Measurements from ENCODE around the gene EPHB2. TPM values are rescaled to one million over a fixed set of nuclear protein-coding genes. Genes with fewer than 3 reads are reported as not detected.
"Not testable (repeated sequence)": the region's sequence is repeated elsewhere in the genome, so short reads cannot be mapped to it uniquely, and the experiment has no call there.

EPHB2 gene
- total RNA-seq, 4 donors from 2014 or later: 0.08 to 3.4 (median 1.9) TPM

- 77 to 86% methylated on average over 2 to 3 of the region's 3 CpGs for WGBS, 2 donors
- H3K4me1 ChIP-seq: peaks cover 2 to 22% (median 3%) of the 10 kb centered on the region in 3 donors
These were observed 126.7 kb downstream of the EPHB2 start for GRCh38 chr1:22837332-22837731.

GRCh38 chr1:22838965-22839364, 128.3 kb downstream of the EPHB2 start:
- no peak overlapping the region for H3K4me3 ChIP-seq
- H3K9me3 ChIP-seq: no peaks in the 10 kb centered on the region
- WGBS, 2 donors: 71 to 74% methylated on average over 5 of the region's 5 CpGs
- H3K27me3 ChIP-seq: peaks cover 0 to 41% (median 0%) of the 10 kb centered on the region in 4 donors
- intact Hi-C loops (cut with DNase I): no loop called here
- TF ChIP-seq POLR2A (IDR thresholded peaks at IDR 0.05): no peak
- TF ChIP-seq CTCF (IDR thresholded peaks at IDR 0.05): no peak
- DNase-seq: no peak
- no peaks in the 10 kb centered on the region for H3K36me3 ChIP-seq
- no peak overlapping the region for H3K27ac ChIP-seq
- peaks cover 0 to 15% (median 0%) of the 10 kb centered on the region in 3 donors for H3K4me1 ChIP-seq

More at GRCh38 chr1:22837332-22837731, 126.7 kb downstream of the EPHB2 start:
- H3K27ac ChIP-seq: no peak overlapping the region
- TF ChIP-seq CTCF (IDR thresholded peaks at IDR 0.05) (no peak), POLR2A (IDR thresholded peaks at IDR 0.05) (no peak)
- no peaks in the 10 kb centered on the region for H3K9me3 ChIP-seq
- peaks cover 0 to 24% (median 0%) of the 10 kb centered on the region in 4 donors for H3K27me3 ChIP-seq
- no peaks in the 10 kb centered on the region for H3K36me3 ChIP-seq
- no peak for DNase-seq
- intact Hi-C loops (cut with DNase I): no loop called here
- no peak overlapping the region for H3K4me3 ChIP-seq

- H3K36me3 ChIP-seq: no peaks in the 10 kb centered on the region
- H3K27ac ChIP-seq: no peak overlapping the region
- TF ChIP-seq POLR2A (IDR thresholded peaks at IDR 0.05) (no peak), CTCF (IDR thresholded peaks at IDR 0.05) (no peak)
- H3K27me3 ChIP-seq: peaks cover 0 to 49% (median 0%) of the 10 kb centered on the region in 4 donors
- intact Hi-C loops (cut with DNase I): no loop called here
- peaks cover 0 to 8% (median 0%) of the 10 kb centered on the region in 3 donors for H3K4me1 ChIP-seq
- WGBS, 2 donors: 28 to 59% methylated on average over 6 of the region's 6 CpGs
- H3K4me3 ChIP-seq: no peak overlapping the region
- no peak for DNase-seq
- no peaks in the 10 kb centered on the region for H3K9me3 ChIP-seq
These were observed 129.2 kb downstream of the EPHB2 start for GRCh38 chr1:22839806-22840205.

- H3K27ac ChIP-seq: no peak overlapping the region
- TF ChIP-seq POLR2A (IDR thresholded peaks at IDR 0.05): no peak
- TF ChIP-seq CTCF (IDR thresholded peaks at IDR 0.05): no peak
- WGBS, 2 donors: 69% methylated on average over 2 to 3 of the region's 3 CpGs
- H3K36me3 ChIP-seq: no peaks in the 10 kb centered on the region
- peaks cover 0 to 8% (median 0%) of the 10 kb centered on the region in 3 donors for H3K4me1 ChIP-seq
- DNase-seq: no peak
- no peaks in the 10 kb centered on the region for H3K9me3 ChIP-seq
- intact Hi-C loops (cut with DNase I): no loop called here
- no peak overlapping the region for H3K4me3 ChIP-seq
- peaks cover 0 to 58% (median 0%) of the 10 kb centered on the region in 4 donors for H3K27me3 ChIP-seq
These were observed 130.5 kb downstream of the EPHB2 start for GRCh38 chr1:22841142-22841541.

- Histone ChIP-seq H3K4me1 (peaks cover 0 to 8% (median 0%) of the 10 kb centered on the region in 3 donors), H3K36me3 (no peaks in the 10 kb centered on the region), H3K9me3 (no peaks in the 10 kb centered on the region), H3K27me3 (peaks cover 0 to 57% (median 0%) of the 10 kb centered on the region in 4 donors), H3K4me3 (no peak overlapping the region), H3K27ac (no peak overlapping the region)
- TF ChIP-seq POLR2A (IDR thresholded peaks at IDR 0.05) (no peak), CTCF (IDR thresholded peaks at IDR 0.05) (no peak)
- WGBS, 2 donors: 42 to 49% methylated on average over 5 to 6 of the region's 8 CpGs
- intact Hi-C loops (cut with DNase I): no loop called here
- no peak for DNase-seq
These were observed 131.2 kb downstream of the EPHB2 start for GRCh38 chr1:22841860-22842281.

- not testable (repeated sequence) for H3K4me1 ChIP-seq
These were observed 133.0 kb downstream of the EPHB2 start for GRCh38 chr1:22843441-22844183.

More at GRCh38 chr1:22843441-22844183, 133.0 kb downstream of the EPHB2 start:
- DNase-seq; intact Hi-C loops (cut with DNase I); H3K36me3 ChIP-seq; H3K9me3 ChIP-seq; H3K27ac ChIP-seq; H3K4me3 ChIP-seq: not testable (repeated sequence)
- WGBS, 2 donors: 87 to 93% methylated on average over 11 of the region's 11 CpGs
- peaks cover 0 to 62% (median 0%) of the 10 kb centered on the region in 4 donors for H3K27me3 ChIP-seq
